IgD-negative memory B cell (primary cell): ENCODE measurements around the gene C6. TPM values are rescaled to one million over a fixed set of nuclear protein-coding genes. Genes with fewer than 3 reads are reported as not detected.

Experiments
- H3K27ac Mint-ChIP-seq, 3 donors: one replicate each; pipeline ENCODE4 v1.8.0; 2020 to 2022; ENCODE audit warnings: mild to moderate bottlenecking in 3 of 3, mixed read lengths in 3 of 3, moderate library complexity in 1 of 3
- H3K27me3 Mint-ChIP-seq: one replicate; pipeline ENCODE4 v1.8.0; 2021; ENCODE audit warnings: mixed read lengths
- H3K36me3 Mint-ChIP-seq: one replicate; pipeline ENCODE4 v1.8.0; 2020; ENCODE audit warnings: mild to moderate bottlenecking, mixed read lengths
- H3K4me1 Mint-ChIP-seq, 3 donors: one replicate each; pipeline ENCODE4 v1.8.0; 2020 to 2022; ENCODE audit warnings: mixed read lengths in 3 of 3, mild to moderate bottlenecking in 1 of 3
- H3K4me3 Mint-ChIP-seq, 4 donors: one replicate each; pipeline ENCODE4 v1.8.0; 2020 to 2022; ENCODE audit warnings: mild to moderate bottlenecking in 4 of 4, mixed read lengths in 4 of 4, moderate library complexity in 3 of 4
- H3K9me3 Mint-ChIP-seq, 3 donors: one replicate each; pipeline ENCODE4 v1.8.0; 2020 to 2021; ENCODE audit warnings: mixed read lengths in 3 of 3, mild to moderate bottlenecking in 1 of 3
- polyA plus RNA-seq: library from polyadenylated mRNA; unstranded; fragments of 300-500 nt; fragmentation: Illumina TruSeq; gene quantifications from one replicate; pipeline ENCODE4 v1.2.3, GENCODE V29; 2021

The C6 gene
- polyA plus RNA-seq, 1 donor from 2014 or later: not detected

DNA sequence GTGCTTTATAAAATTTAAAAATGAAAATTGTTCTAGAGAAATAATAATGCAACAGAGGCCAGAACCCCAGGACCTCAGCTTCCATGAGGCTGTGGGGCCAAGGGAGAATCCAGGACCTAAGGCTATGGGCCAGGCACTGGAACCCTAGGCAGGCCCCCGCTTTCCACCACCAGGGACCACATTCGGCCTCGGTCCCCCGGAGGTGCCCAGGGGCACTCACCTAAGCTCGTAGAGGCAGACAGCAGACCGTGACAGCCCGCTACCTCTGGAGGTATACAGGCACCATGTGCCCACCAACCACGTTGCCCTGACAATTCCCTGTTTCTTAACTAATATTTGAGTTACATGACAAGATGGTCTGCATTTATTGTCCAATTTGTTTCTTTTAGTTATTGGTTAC, 92.7 kb downstream of the C6 start:
- H3K36me3 Mint-ChIP-seq: no peaks in the 10 kb centered on the region
- H3K27me3 Mint-ChIP-seq: peaks cover 2% of the 10 kb centered on the region
- H3K4me1 Mint-ChIP-seq: no peaks in the 10 kb centered on the region
- H3K9me3 Mint-ChIP-seq: peaks cover 0 to 1% (median 0%) of the 10 kb centered on the region in 3 donors
- H3K4me3 Mint-ChIP-seq: no peak overlapping the region
- H3K27ac Mint-ChIP-seq: no peak overlapping the region

DNA sequence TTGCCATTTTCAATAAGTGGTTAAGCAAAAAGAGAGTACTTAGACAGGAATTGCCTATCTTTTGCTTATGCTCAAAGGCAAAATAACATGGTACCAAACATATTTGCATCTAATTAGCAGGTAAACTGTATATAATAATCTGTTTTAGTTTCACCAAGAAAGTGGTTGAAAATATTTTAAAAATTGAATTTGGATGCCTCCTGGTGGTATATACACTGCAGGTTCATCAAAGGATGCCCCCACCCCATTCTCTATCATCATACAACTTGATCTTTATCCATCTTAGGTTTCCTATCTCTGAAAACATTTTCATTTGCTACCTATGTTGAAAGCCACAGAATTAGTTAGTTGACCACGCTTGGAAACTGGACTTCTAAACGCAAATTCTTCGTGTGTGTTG, 95.2 kb downstream of the C6 start:
- Mint-ChIP-seq H3K36me3 (no peaks in the 10 kb centered on the region), H3K9me3 (peaks cover 0 to 1% (median 0%) of the 10 kb centered on the region in 3 donors), H3K27me3 (peaks cover 2% of the 10 kb centered on the region), H3K27ac (no peak overlapping the region), H3K4me3 (no peak overlapping the region), H3K4me1 (no peaks in the 10 kb centered on the region)

DNA sequence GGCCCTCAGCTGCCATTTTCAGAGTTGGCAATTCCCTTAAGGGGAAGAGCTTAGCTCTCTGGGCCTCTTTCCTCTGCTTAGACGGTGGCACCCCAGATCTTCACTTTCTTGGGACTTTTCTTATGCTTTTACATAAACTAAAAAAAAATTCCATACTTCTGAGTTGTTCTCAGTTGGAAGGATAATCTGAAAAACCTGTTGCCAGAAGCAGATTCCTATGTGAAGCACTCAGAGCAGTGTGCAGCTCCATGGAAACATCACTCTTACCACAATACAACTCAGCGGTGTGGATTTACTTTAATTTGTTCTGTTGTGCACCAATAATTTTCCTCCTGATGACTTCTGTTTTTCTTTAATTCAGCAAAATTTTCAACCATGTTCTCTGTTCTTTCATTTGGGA, 98.1 kb downstream of the C6 start:
- H3K4me1 Mint-ChIP-seq: no peaks in the 10 kb centered on the region
- no peak overlapping the region for H3K4me3 Mint-ChIP-seq
- no peak overlapping the region for H3K27ac Mint-ChIP-seq
- no peaks in the 10 kb centered on the region for H3K36me3 Mint-ChIP-seq
- H3K9me3 Mint-ChIP-seq: peaks cover 0 to 3% (median 0%) of the 10 kb centered on the region in 3 donors
- H3K27me3 Mint-ChIP-seq: peaks cover 2% of the 10 kb centered on the region

DNA sequence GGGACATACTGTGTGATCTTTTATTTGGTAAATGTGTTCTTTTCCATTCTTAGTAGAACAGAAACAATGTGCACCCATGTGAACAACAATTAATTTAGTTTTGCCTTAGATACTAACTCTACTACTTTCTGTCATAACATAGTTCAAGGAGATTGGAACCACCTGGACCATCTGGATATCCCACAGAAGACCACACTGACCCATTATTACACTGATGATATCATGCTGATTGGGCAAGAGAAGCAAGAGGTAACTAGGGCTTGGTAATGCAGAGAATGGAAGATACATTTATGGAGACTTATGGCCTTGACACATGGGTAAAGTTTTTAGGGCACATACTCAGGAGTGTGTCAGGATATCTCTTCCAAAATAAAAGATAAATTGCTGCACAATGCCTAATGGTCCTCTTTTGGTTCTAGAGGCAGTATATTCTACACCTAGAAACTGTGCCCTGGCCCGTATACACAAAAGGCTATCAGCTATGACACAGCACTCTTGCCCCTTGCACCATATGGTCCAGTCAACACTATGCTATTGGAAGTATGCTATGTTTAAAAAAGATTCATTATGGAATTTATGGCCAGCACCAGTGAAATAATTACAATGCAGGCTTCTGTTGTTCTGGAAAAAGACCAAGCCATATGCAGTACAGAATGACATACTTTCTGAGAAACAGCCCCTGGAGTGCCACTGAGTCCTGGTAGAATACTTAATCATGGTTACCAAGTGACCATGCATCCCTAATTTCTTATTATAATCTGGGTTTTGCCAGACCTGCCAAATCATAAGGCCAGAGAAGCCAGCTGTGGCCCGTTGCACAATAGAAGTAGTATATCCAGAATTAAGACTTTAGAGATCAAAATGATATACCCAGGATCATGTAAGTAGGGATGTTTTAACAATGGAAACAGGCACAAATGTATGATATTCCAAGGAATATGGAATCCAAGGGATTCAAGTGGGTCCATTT, 100.6 kb downstream of the C6 start:
- no peaks in the 10 kb centered on the region for H3K27me3 Mint-ChIP-seq
- no peak overlapping the region for H3K4me3 Mint-ChIP-seq
- peak overlapping the region in 1 of 3 donors; percentile 41 for H3K27ac Mint-ChIP-seq
- peaks cover 0 to 3% (median 0%) of the 10 kb centered on the region in 3 donors for H3K9me3 Mint-ChIP-seq
- H3K4me1 Mint-ChIP-seq: no peaks in the 10 kb centered on the region
- no peaks in the 10 kb centered on the region for H3K36me3 Mint-ChIP-seq

DNA sequence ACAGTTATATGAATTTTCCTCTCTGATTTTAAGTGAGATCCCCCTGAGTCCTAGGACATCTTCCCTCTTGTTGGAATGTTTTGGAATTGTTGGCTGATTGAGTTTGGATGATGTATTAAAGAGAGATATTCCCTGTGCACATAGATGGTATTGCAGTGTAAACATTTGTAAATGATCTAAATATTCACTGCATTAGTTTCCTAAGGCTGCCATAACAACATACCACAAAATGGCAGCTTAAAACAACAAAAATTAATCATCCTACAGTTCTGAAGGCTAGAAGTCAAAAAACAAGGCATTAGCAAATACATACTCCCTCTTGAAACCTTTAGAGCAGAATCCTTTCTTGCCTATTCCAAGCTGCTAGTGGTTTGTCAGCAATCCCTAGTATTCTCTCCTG, 104.1 kb downstream of the C6 start:
- H3K9me3 Mint-ChIP-seq: peaks cover 0 to 3% (median 2%) of the 10 kb centered on the region in 3 donors
- no peak overlapping the region for H3K27ac Mint-ChIP-seq
- no peaks in the 10 kb centered on the region for H3K36me3 Mint-ChIP-seq
- H3K27me3 Mint-ChIP-seq: no peaks in the 10 kb centered on the region
- no peaks in the 10 kb centered on the region for H3K4me1 Mint-ChIP-seq
- H3K4me3 Mint-ChIP-seq: no peak overlapping the region

DNA sequence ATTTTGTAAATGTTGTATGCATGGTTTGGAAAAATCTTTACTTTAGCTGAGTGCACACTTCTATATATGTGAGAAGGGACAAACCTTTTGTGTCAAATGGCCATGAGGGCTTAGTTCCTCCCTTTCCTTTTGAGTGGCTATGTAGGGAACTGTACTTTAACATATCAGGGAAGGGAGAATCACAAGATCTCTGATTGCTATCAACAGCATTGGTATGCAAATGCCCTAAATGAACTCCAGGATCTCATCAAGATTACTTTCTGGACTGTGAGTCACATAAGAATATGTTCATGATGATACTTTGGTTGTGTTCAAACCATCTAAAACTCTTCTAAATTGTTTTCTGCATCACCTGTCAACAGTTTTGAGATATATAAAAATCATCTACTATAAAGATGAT, 111.0 kb downstream of the C6 start:
- Mint-ChIP-seq H3K27me3 (no peaks in the 10 kb centered on the region), H3K27ac (no peak overlapping the region), H3K9me3 (peaks cover 0 to 2% (median 0%) of the 10 kb centered on the region in 3 donors), H3K4me3 (no peak overlapping the region), H3K4me1 (peaks cover 0 to 2% (median 0%) of the 10 kb centered on the region in 3 donors), H3K36me3 (no peaks in the 10 kb centered on the region)

DNA sequence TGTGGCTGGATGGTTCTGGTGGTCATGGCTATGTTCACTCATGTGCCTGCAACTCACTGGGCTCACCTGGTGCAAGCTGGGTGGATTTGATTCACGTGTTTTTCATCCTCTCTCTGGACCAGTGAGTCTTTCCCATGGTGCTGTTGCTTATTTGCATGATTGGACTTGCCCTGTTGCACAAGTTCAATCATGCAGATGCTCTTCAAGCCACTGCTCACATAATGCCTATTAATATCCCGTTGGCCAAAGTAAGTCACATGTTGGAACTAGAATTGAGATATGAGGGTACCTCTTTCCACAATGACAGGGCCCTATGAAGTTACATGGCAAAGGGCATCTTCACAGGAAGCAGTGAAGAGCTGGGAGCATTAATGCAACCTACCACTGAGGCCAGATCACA, 115.7 kb downstream of the C6 start:
- Mint-ChIP-seq H3K27ac (no peak overlapping the region), H3K36me3 (no peaks in the 10 kb centered on the region), H3K9me3 (peaks cover 0 to 2% (median 0%) of the 10 kb centered on the region in 3 donors), H3K27me3 (no peaks in the 10 kb centered on the region), H3K4me3 (no peak overlapping the region), H3K4me1 (peaks cover 0 to 2% (median 0%) of the 10 kb centered on the region in 3 donors)

DNA sequence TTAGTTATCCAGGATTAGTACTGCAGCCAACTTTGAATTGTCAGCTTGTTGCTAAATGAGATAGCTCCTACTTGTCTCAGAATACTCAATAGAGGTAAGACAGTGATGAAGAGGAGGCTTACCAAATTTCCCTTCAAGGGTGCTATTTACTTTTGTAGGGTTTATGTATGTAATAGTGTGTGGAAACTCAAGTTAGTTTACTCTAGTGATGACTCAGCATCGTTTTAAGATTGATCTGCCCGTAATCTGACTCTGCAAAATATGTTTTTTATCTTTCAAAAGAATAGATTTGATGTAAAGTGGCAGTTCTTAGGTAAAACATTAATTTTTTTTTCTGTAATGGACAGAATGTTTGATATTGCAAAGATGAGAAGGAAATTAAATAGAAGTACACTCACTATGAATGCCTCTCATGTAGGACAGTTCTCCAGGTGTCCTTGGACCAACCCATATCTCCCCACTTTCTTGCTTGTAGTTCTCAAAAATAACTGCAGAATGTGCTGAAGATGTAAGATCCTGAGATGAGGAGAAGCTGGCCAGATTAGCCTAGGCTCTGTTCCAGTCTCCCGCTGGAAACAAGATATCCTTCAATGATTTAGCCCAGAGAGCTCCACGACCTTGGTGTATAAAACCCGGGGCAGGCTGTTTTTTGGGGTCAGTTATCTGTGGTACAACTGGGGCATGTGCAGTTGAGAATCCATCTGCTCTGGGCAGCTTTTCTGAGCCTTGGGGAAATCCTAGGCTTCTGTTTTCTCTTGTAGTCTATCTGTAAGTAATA, 117.8 kb downstream of the C6 start:
- Mint-ChIP-seq H3K27me3 (no peaks in the 10 kb centered on the region), H3K27ac (no peak overlapping the region), H3K4me1 (peaks cover 0 to 2% (median 0%) of the 10 kb centered on the region in 3 donors), H3K9me3 (peaks cover 0 to 3% (median 2%) of the 10 kb centered on the region in 3 donors), H3K36me3 (no peaks in the 10 kb centered on the region), H3K4me3 (no peak overlapping the region)

DNA sequence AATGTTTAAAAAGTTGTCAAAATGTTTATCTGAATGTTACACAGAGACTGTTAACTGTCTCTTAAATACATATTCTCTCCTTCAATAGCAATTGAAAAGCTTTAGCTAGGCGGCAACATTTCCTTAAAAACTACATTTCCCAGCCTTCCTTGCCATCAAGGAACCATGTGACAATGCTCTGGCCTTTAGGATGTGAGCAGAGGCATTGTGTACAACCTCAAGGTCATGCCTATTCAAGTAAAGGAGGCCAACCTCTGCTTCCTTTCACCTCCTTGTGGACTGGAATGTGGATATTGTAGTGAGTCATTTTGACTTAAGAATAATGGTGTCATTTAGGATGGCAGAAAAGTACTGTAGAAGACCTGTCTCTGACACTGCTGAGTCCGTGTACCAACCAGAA, 118.5 kb downstream of the C6 start:
- Mint-ChIP-seq H3K9me3 (peaks cover 0 to 3% (median 3%) of the 10 kb centered on the region in 3 donors), H3K27me3 (no peaks in the 10 kb centered on the region), H3K4me3 (no peak overlapping the region), H3K27ac (no peak overlapping the region), H3K36me3 (no peaks in the 10 kb centered on the region), H3K4me1 (peaks cover 0 to 2% (median 0%) of the 10 kb centered on the region in 3 donors)

DNA sequence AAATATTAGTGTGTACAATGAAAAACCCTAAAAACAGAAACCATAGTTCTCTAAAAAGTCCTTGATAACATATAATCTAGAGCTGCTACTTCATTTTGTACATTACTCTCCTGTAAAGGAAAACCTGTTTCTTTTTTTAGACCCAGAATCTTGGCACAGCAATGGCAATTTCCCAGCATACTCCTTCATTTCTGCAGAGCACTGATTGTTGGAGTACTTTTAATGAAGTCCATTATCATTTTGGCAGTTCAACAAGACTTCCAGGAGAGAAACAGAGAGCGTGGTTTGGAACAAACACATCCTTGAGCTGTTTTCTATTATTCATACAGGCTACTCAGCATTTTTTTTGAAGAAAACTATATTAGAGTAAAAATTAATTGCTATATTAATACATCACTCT, 119.5 kb downstream of the C6 start:
- no peak overlapping the region for H3K27ac Mint-ChIP-seq
- peaks cover 0 to 2% (median 0%) of the 10 kb centered on the region in 3 donors for H3K4me1 Mint-ChIP-seq
- no peak overlapping the region for H3K4me3 Mint-ChIP-seq
- no peaks in the 10 kb centered on the region for H3K36me3 Mint-ChIP-seq
- no peaks in the 10 kb centered on the region for H3K27me3 Mint-ChIP-seq
- peaks cover 0 to 3% (median 3%) of the 10 kb centered on the region in 3 donors for H3K9me3 Mint-ChIP-seq

Other genes starting within 250 kb of the C6 start
- not detected for gene MROH2B, start 142.2 kb downstream of the C6 start, polyA plus RNA-seq